Dermis blood vessel endothelial cell (primary cell): ENCODE data around the gene TRPC4. TPM values are rescaled to one million over a fixed set of nuclear protein-coding genes. Genes with fewer than 3 reads are reported as not detected.

Source experiments
- DNase-seq: peaks from one replicate; pipeline ENCODE4 v3.0.0; 2010
- total RNA-seq: library from RNA; depleted of rRNA; stranded (reverse); fragments of >200 nt; gene quantifications from 2 replicates; pipeline ENCODE4 v1.2.3, GENCODE V29; 2014

The TRPC4 gene
- 0.05 and 0.17 TPM in 2 replicates for total RNA-seq

DNA sequence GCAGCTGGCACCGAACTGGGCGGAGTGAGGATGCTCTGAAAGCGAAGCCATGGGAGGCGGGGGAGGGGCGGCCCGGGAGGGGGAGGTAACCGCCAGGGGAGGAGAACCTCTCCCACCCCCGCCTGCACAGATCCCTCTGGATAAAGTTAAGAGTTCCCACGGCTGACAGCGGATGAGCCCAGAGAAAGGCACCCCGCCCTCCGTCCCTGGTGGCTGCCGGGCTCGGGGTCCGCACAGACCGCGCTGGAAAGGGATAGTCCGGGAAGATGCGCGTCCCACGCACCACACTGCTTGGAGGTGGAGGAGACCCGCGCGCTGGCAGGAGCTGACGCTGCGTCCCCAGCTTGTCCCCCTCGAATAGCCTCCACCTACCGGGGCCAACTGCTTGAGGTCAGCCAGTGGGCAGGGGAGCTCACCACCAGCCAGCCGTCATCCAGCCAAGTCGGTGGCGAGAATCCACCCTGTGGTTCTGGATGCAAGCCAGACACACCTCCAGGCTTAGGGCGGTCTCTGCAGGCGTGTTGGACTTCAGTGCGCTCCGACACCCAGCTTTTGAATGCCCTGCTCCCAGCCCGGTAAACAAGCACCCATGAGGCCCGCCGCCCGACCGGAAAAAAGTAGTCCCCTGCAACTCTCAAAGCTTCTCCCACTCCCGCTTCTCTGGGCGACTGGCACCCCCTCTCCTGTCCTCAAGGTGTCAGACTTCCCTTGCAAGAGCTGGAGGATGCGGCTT is at the start of gene TRPC4:
Gene TRPC4, minus strand, starts transcription at position 17 of the 733 bp plus-strand sequence. CDS start 86,439 bp downstream, outside the sequence.
- DNase-seq: no peak

DNA sequence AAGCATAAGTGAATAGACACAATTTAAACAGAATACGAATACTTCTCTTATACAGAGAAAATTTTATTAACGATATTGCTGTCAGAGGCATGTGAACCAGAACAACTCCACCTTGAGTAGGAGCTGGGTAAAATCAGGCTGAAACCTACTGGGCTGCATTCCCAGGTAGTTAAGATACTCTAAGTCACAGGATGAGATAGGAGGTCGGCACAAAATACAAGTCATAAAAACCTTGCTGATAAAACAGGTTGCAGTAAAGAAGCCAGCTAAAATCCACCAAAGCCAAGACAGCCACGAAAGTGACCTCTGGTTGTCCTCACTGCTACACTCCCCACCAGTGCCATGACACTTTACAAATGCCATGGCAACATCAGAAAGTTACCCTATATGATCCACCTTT is 49.2 kb upstream of the TRPC4 start:
- no peak for DNase-seq

DNA sequence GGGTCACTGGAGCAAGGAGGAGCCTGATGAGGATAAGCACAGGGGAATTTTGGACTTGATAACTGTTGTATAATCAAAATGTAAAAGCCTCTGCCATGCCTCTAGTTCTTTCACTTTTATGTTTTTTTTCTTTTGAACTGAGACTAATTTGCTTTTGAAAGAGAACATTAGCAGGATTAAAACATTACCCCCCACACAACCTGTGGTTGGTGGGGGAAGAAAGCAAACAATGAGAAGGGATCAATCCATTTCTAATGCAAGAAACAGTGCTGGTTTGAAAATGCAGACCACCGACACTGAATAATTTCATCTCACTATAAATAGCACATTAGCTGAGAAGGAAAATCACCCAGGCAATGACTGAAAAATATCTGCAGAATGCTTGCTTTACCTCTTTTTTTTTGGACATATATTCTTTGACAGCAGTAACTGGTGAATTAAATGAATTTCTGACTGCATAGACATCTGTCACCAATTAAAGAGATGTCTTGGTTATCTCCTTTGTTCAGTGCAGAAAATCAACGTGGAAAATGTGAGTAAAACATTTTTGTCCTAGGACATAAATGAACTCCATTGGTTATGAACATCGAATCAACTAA is 48.6 kb upstream of the TRPC4 start:
- DNase-seq: no peak

GRCh38 chr13:37914781-37915391 is 45.3 kb upstream of the TRPC4 start:
- no peak for DNase-seq

DNA sequence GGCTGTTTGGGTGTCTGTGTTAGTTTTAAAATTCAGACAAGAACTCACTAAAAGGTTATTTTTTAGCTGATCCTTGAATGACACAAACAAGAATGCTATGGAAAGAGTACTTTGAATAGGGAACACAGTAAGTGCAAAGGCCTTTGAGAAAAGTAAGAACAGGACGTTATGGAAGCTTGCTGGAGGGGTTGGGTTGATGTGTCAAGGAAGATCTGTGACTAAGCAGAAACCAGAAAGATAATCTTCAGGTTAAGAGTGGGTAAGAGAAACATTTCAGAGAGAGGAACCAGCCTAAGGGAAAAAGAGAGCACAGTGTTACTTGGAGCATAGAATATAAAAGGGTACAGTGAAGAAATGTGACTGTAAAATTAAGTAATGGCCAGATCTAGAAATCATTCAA is 41.2 kb upstream of the TRPC4 start:
- no peak for DNase-seq

DNA sequence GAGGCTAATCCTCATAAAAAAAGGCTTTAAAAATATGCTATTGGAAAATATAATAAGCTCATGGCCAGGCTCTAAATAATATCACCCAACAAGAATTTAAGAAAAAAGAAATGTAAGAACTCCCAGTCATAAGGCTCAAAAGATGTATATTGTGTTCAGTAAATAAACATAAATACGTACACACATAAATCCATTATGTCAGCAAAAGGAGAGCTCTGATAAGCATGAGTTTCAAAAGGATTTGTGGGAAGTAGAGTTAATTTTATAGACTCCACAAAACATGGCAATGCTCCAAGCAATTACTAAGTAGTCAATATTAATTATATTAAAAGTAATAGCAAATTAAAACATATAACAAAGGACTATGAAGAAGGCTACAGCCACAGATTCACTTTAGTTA is 37.3 kb upstream of the TRPC4 start:
- no peak for DNase-seq

DNA sequence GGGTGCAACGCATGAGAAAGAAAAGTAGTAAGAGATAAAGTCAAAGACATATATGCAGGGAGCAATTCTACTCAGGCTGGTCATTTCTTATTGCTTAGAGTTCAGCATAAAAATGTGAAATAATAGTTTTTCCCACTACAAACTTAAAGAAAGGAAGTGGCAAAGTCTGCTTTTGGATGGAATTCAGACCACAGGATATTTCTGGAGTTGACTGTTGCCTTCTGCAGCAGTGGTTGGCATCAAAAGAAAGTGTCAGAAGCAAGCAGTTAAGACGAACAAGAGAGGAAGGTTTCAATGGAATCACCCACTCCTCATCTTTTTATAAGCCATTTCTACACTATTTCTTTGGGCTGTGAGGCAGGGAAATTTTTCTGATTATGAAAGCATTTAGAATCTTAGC is 36.2 kb upstream of the TRPC4 start:
- no peak for DNase-seq

GRCh38 chr13:37899753-37900152 is 30.2 kb upstream of the TRPC4 start:
- DNase-seq: no peak

GRCh38 chr13:37893321-37893720 is 23.7 kb upstream of the TRPC4 start:
- no peak for DNase-seq

DNA sequence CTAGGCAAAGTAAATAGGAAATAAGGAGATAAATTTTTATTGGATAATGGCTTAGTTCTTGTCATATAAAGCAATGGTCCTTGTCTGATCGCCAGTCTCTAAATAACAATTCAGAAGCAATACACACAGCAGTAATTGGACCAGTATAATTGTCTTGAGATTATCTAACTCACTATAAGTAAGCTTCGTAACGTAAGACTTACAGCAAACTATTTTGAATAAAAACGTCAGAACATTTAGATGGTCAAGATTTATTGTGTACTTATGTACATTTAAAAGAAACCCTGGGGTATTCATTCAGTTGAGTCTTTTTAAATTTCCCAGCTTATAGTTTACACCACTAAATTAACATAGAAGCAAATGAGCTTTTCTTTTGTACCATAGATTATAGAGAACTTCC is 20.2 kb upstream of the TRPC4 start:
- no peak for DNase-seq

DNA sequence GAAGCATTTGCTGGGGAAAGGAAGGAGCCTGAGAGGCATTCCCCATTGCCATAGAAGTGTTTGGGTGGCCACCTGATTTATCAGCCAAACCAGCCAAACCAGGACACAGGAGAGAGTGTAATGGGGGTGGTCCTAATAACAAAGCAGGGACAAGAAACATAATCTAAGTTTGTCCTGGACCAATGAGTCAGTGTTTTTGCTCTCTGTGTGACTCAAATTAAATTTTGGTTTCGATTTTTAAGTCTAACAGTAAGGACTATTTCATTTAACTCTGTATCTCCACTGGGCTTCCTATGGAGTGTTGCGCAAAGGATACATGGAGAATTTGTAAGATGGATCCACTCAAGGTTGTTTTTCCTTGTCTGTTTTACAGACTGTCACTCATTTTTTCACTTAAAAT is 19.5 kb upstream of the TRPC4 start:
- DNase-seq: no peak

DNA sequence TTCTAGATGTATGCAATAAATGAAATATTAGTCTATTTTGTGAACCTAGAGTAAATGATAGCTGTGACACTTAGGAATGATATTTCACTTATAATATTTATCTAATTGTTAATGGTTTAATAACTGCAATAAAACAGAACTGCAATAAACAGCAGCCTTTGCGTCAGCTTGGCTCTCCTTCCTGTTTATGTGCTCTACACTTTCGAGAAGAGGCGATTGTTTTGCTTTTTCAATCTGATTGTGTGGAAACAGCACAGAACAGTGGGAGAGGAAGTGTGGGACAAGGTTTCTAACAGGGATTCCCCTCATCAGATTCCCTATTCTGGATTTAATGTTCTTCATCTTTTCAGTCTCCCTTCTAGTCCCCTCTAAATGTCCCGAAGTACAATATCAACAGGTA is 17.3 kb upstream of the TRPC4 start:
- no peak for DNase-seq

- no peak for DNase-seq
Observed at GRCh38 chr13:37884674-37885073, 15.1 kb upstream of the TRPC4 start.

- no peak for DNase-seq
Observed at GRCh38 chr13:37884026-37884425, 14.5 kb upstream of the TRPC4 start.

GRCh38 chr13:37878921-37879320 is 9.3 kb upstream of the TRPC4 start:
- no peak for DNase-seq

GRCh38 chr13:37878496-37878895 is 8.9 kb upstream of the TRPC4 start:
- DNase-seq: no peak

DNA sequence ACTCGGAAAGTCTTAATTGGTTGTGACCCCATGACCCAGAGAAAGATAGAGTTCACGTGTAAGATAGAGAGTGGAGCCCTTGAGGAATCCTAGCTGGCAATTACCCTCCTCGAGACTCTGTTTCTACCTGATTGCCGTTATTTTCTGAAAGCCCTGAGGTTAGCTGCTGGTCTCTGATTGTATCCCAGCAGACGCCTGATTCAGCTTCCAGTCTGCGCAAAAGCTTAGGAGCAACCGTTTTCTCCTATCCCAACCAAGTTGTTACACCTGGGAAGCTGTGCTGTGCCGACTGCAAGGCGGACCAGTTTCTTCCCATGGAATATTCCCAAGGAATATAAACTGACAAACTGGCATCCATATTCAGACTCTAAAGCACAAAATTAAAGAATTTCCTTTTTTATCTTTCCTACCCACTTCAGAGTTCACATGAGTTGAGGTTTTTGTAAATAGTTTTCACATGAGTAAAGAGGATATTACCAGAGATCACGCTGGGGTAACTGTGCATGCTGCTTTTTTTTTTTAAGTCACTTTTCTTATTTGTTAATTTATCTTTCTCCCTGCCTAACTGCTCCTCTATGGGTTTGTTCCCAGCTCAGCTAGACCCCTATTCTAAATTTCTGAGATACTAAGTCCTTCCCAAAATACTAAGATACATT is 1.5 kb upstream of the TRPC4 start:
- no peak for DNase-seq

DNA sequence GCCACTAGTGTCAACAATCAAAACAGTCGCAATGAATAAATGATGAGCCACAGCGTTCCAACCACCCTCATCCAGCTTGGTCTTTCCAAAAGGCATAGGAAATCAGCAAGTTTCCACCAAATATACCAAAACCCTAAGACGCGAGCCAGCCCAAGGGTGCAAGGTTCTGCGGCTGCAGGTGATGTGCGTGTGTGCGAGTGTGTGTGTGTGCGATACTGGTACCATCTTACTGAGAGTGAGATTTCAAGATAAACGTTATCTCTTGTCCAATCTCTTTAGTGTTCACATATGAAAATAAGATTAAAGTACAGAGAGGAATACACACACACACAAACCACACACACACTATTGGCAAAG is 895 bp upstream of the TRPC4 start:
- no peak for DNase-seq

GRCh38 chr13:37869506-37869755 is 141 bp downstream of the TRPC4 start:
- no peak for DNase-seq

GRCh38 chr13:37868691-37869505 is 674 bp downstream of the TRPC4 start:
- no peak for DNase-seq

GRCh38 chr13:37863708-37864107 is 5.9 kb downstream of the TRPC4 start:
- no peak for DNase-seq

DNA sequence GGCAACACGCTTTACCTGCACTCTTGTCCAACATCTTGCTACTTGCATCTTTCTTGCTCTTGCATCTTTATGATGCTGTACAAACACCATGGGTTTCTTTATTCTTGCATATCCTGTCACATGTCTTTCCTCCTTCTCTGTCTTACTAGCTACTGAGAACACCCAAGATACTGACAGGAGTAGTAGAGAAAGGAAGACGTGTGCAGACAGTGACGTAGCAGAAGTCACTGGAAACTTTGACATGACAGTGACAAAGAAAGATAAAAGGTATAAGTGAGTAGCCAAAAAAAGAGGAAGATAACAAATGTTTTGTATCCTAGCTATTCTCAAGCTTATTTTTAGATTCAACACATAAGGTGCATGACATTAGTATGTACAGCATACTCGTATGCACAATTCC is 34.2 kb downstream of the TRPC4 start:
- no peak for DNase-seq

DNA sequence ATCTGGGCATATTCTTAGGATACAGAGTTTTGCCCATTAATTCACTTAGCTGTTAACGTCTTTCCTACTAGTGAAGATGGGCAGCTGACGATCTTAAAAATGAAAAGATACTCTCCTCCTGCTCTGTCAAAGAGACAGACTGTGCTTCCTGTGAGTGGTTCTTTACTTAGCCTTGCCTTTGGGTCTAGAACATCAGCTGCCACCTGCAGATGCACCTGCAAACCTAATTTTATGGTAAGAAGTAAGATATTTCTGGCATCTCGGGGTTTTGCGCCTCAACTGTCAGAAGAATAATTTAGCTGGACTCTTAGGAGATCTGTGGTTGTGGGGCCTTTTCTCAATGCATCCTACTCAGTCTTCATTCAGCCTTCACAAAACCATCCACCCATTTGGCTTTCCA is 36.2 kb downstream of the TRPC4 start:
- no peak for DNase-seq
